Chondrocyte (in vitro differentiated cells): Measurements from ENCODE around the gene KLHL7. TPM values are rescaled to one million over a fixed set of nuclear protein-coding genes. Genes with fewer than 3 reads are reported as not detected.

ENCODE experiments used
- DNase-seq: peaks from one replicate; pipeline ENCODE4 v3.0.0; 2021; ENCODE audit warnings: mixed read lengths, low spot score
- H3K27ac Mint-ChIP-seq: one replicate; pipeline ENCODE4 v1.8.0; 2021; ENCODE audit warnings: mild to moderate bottlenecking, moderate library complexity, mixed read lengths; ENCODE audit not compliant: unreplicated experiment
- H3K27me3 Mint-ChIP-seq: 2 replicates; pipeline ENCODE4 v1.8.0; 2021; ENCODE audit warnings: low read depth, mixed read lengths
- H3K36me3 Mint-ChIP-seq: 2 replicates; pipeline ENCODE4 v1.8.0; 2021; ENCODE audit warnings: low read depth, mixed read lengths
- H3K4me1 Mint-ChIP-seq: 2 replicates; pipeline ENCODE4 v1.8.0; 2021; ENCODE audit warnings: low read depth, mild to moderate bottlenecking, mixed read lengths
- H3K4me3 Mint-ChIP-seq: one replicate; pipeline ENCODE4 v1.8.0; 2021; ENCODE audit warnings: mild to moderate bottlenecking, moderate library complexity, mixed read lengths; ENCODE audit not compliant: unreplicated experiment
- H3K9me3 Mint-ChIP-seq: 2 replicates; pipeline ENCODE4 v1.8.0; 2021; ENCODE audit warnings: low read depth, mixed read lengths
- total RNA-seq: library from RNA; stranded (reverse); gene quantifications from 3 replicates; pipeline ENCODE4 v1.2.1, GENCODE V29; 2021
- TF ChIP-seq, protein P1 (sequence below): fragments of 200-600 bp; sonication (generic); IDR thresholded peaks from 2 replicates; pipeline ENCODE4 v1.5.0; 2021; ENCODE audit warnings: antibody characterized with exemption, mild to moderate bottlenecking, moderate library complexity

KLHL7 gene
- total RNA-seq, 1 donor from 2014 or later = 38.1 TPM

DNA sequence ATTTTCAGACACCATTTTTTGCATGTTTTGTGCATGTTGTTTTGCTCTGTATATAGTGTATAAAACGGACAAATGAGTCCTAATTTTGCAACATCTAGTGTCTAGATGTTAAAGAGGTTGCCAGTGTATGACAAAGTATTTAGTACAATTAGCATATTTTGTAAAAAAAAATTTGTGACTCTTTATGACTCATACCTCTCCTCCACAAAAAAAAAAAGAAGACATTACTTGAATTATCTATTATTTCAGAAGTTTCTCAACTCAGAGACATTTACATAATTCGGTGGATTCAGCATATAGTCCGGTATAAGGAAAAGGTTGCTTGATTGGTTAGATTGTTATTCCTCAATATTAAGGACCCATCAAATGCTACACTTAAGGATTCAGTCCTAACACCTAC lies 102.3 kb downstream of the KLHL7 start:
- H3K27ac Mint-ChIP-seq = no peak overlapping the region
- no peak for DNase-seq
- no peaks in the 10 kb centered on the region for H3K4me1 Mint-ChIP-seq
- TF ChIP-seq, protein P1, sequence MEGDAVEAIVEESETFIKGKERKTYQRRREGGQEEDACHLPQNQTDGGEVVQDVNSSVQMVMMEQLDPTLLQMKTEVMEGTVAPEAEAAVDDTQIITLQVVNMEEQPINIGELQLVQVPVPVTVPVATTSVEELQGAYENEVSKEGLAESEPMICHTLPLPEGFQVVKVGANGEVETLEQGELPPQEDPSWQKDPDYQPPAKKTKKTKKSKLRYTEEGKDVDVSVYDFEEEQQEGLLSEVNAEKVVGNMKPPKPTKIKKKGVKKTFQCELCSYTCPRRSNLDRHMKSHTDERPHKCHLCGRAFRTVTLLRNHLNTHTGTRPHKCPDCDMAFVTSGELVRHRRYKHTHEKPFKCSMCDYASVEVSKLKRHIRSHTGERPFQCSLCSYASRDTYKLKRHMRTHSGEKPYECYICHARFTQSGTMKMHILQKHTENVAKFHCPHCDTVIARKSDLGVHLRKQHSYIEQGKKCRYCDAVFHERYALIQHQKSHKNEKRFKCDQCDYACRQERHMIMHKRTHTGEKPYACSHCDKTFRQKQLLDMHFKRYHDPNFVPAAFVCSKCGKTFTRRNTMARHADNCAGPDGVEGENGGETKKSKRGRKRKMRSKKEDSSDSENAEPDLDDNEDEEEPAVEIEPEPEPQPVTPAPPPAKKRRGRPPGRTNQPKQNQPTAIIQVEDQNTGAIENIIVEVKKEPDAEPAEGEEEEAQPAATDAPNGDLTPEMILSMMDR = no peak
- H3K27me3 Mint-ChIP-seq = no peaks in the 10 kb centered on the region
- no peak overlapping the region for H3K4me3 Mint-ChIP-seq
- no peaks in the 10 kb centered on the region for H3K36me3 Mint-ChIP-seq
- H3K9me3 Mint-ChIP-seq = no peaks in the 10 kb centered on the region

DNA sequence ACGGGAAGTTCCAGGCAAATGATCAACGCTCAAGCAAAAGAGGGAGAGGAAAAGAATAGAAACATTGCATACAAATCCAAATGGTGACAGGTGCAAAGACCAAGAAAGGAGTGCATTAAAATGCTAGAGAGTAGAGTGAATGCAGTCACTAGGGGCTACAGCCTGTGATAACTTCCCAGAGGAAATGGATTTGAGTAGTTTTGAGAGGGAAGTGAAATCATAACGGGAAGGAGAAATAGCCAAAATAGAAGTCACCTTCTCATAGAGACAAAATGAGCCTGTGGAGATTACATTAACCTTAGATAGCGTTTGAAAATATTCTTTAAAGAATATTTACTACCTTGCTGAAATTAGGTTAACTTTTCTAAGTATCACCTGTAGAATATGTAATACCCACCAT lies 102.7 kb downstream of the KLHL7 start:
- Mint-ChIP-seq H3K27ac (no peak overlapping the region), H3K4me3 (no peak overlapping the region), H3K27me3 (no peaks in the 10 kb centered on the region), H3K4me1 (no peaks in the 10 kb centered on the region), H3K36me3 (no peaks in the 10 kb centered on the region), H3K9me3 (no peaks in the 10 kb centered on the region)
- no peak for DNase-seq
- TF ChIP-seq, protein P1 = no peak

GRCh38 chr7:23210506-23210905 lies 104.9 kb downstream of the KLHL7 start:
- no peaks in the 10 kb centered on the region for H3K4me1 Mint-ChIP-seq

GRCh38 chr7:23211589-23211988 lies 106.0 kb downstream of the KLHL7 start:
- DNase-seq = no peak
- Mint-ChIP-seq H3K36me3 (no peaks in the 10 kb centered on the region), H3K27ac (no peak overlapping the region), H3K27me3 (no peaks in the 10 kb centered on the region), H3K9me3 (no peaks in the 10 kb centered on the region), H3K4me1 (no peaks in the 10 kb centered on the region), H3K4me3 (no peak overlapping the region)
- TF ChIP-seq, protein P1 = no peak

More at GRCh38 chr7:23210506-23210905, 104.9 kb downstream of the KLHL7 start:
- TF ChIP-seq, protein P1 = no peak
- H3K27ac Mint-ChIP-seq = no peak overlapping the region
- no peaks in the 10 kb centered on the region for H3K27me3 Mint-ChIP-seq
- H3K4me3 Mint-ChIP-seq = no peak overlapping the region
- no peaks in the 10 kb centered on the region for H3K9me3 Mint-ChIP-seq
- no peaks in the 10 kb centered on the region for H3K36me3 Mint-ChIP-seq
- DNase-seq = no peak

- no peaks in the 10 kb centered on the region for H3K36me3 Mint-ChIP-seq
- H3K27me3 Mint-ChIP-seq = no peaks in the 10 kb centered on the region
- no peaks in the 10 kb centered on the region for H3K9me3 Mint-ChIP-seq
- DNase-seq = no peak
- no peak overlapping the region for H3K4me3 Mint-ChIP-seq
- no peak overlapping the region for H3K27ac Mint-ChIP-seq
- TF ChIP-seq, protein P1 = no peak
- H3K4me1 Mint-ChIP-seq = no peaks in the 10 kb centered on the region
Observed at GRCh38 chr7:23212395-23212794, 106.8 kb downstream of the KLHL7 start.
